SIG-M5 treated with dmso at 0.1 percent for 504 hours (cell line): ENCODE results near the gene CALHM2.
"Not testable (repeated sequence)": the region's sequence is repeated elsewhere in the genome, so short reads cannot be mapped to it uniquely, and the experiment has no call there.

Experiments used
- DNase-seq: peaks from one replicate; lab custom pipeline; 2025; ENCODE audit not compliant: unreplicated experiment; lab: John Stamatoyannopoulos, UW

CALHM2 gene

GRCh38 chr10:103419101-103419500 lies 33.1 kb downstream of the CALHM2 start:
- no peak for DNase-seq

DNA sequence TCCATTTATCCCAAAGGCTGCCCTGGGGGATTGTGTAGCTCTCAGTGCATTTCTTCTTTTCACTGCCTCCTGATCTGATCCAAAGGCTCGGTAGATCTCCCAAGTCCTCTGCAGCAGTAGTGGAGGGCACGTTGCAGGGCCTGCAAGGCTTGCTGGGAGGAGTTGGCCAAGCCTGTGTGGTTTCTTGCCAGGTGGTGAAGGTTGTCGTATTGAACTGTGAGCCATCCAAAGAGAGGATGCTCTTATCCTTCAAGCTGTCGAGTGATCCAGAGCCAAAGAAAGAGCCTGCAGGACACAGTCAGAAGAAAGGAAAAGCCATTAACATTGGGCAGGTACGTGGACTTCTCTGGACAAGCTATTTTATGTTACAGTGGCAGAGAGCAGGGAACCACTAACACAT lies 34.6 kb downstream of the CALHM2 start:
- no peak for DNase-seq

- not testable (repeated sequence) for DNase-seq
These were observed 35.1 kb downstream of the CALHM2 start for GRCh38 chr10:103417148-103417469.

DNA sequence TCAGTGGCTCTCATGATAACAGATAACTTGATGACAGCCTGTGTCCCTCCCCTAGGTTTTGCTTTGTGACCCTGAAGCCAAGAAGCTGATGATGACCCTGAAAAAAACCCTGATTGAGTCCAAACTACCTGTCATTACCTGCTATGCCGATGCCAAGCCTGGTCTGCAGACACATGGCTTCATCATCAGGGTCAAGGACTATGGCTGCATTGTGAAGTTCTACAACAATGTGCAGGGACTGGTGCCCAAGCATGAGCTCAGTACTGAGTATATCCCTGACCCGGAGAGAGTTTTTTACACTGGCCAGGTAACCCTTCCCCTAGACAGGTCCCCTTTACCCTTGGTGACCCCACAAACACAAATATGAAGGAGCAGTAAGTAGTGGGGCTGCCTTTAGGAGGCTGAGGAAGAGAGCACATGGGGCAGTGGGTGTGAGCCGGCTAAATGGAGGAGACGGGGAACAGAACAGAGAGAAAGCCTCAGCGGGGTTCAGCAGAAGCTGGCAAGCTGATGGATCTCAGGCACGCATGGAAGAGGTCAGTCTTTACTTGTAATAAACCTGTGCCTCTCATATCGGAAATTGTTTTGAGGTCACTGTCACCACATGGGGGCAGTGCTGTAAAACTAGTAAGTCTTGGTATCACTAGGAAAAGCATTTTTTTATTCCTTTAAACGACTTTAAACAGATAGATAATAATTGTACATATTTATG lies 35.6 kb downstream of the CALHM2 start:
- peak; percentile 30 for DNase-seq

DNA sequence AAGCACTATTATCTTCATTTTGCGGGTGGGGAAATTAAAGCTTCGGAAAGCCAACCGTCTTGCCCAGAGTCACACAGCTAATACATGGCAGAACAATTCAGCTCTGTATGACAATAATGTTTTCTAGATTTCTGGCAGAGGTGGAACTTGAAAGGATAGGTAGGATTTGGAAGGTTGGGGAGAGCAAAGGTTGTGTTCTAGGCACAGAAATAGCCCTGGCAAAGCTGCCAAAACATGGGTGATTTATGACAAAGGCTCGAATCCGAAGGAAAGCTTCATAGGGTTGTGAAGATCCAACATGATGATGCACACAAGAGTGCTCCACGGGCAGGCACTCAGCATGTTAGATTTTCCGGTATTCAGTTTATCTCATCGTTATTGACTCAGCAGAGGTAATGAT lies 36.6 kb downstream of the CALHM2 start:
- no peak for DNase-seq

- no peak for DNase-seq
These were observed 38.6 kb downstream of the CALHM2 start for GRCh38 chr10:103413564-103413963.

DNA sequence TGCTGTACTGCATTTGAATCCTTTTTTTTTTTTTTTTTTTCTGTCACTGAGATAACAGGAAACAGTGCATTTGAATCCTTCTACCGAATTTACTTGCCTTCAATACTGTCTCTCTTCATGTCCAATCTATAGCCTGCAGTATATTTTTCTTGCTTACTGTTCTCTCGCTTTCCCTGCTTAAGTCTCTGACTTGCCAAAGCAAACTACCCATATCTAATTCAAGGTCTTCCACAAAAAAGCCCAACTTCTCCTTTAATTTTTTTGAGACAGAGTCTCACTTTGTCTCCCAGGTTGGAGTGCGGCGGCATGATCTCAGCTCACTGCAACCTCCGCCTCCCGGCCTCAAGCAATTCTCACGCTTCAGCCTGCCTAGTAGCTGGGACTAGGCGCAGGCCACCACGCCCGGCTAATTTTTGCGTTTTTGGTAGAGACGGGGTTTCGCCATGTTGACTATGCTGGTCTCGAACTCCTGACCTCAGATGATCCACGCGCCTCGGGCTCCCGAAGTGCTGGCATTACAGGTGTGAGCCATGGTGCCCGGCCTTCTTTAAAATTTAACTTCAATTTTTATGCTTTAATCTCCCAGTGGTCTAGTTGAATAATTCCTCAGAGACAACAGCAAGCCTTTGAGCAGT lies 54.9 kb downstream of the CALHM2 start:
- peak; percentile 3 for DNase-seq

- no peak for DNase-seq
These were observed 55.4 kb downstream of the CALHM2 start for GRCh38 chr10:103396789-103397087.
